A673 (cell line): ENCODE results near the gene KLK12. TPM values are rescaled to one million over a fixed set of nuclear protein-coding genes. Genes with fewer than 3 reads are reported as not detected.

Experiments
- BruUV-seq: library from RNA; stranded (reverse); fragments of 400-500 nt; replicated peaks from 2 replicates; lab custom pipeline; 2021; lab: Mats Ljungman, UMichigan
- CTCF ChIA-PET: fragments of 300-600 bp; sonication (Branson Sonifier 250); formaldehyde crosslinking; loops from one replicate; lab custom pipeline; 2022; ENCODE audit warnings: antibody characterized with exemption; lab: Charles Lee
- POLR2A ChIA-PET: fragments of 300-600 bp; sonication (Branson Sonifier 250); formaldehyde crosslinking; loops from one replicate; lab custom pipeline; 2022; ENCODE audit warnings: antibody characterized with exemption; ENCODE audit not compliant: low non-redundant PET; lab: Charles Lee
- DNase-seq: peaks from one replicate; pipeline ENCODE4 v3.0.0-alpha.2; 2015; ENCODE audit warnings: low spot score
- H3K27ac ChIP-seq: fragments of 200-600 bp; sonication (generic); 2 replicates; pipeline ENCODE4 v1.5.1; 2016; ENCODE audit warnings: mixed run types, low read depth, mild to moderate bottlenecking, mixed read lengths, antibody characterized with exemption, low read length; ENCODE audit not compliant: poor library complexity, severe bottlenecking
- H3K27me3 ChIP-seq: fragments of 200-600 bp; sonication (generic); replicated peaks from 2 replicates; pipeline ENCODE4 v1.6.1; 2017; ENCODE audit warnings: mixed run types, low read depth, mild to moderate bottlenecking, mixed read lengths, antibody characterized with exemption, low read length; ENCODE audit not compliant: insufficient read depth, poor library complexity
- H3K36me3 ChIP-seq: fragments of 200-600 bp; sonication (generic); 2 replicates; pipeline ENCODE4 v1.6.1; 2016; ENCODE audit warnings: mixed run types, mild to moderate bottlenecking, mixed read lengths, antibody characterized with exemption, low read length; ENCODE audit not compliant: insufficient read depth, poor library complexity, severe bottlenecking
- H3K4me1 ChIP-seq: fragments of 200-600 bp; sonication (generic); 2 replicates; pipeline ENCODE4 v1.6.1; 2017; ENCODE audit warnings: mixed run types, mild to moderate bottlenecking, mixed read lengths, antibody characterized with exemption, low read length; ENCODE audit not compliant: insufficient read depth, poor library complexity, severe bottlenecking
- H3K4me3 ChIP-seq: fragments of 200-600 bp; sonication (generic); 2 replicates; pipeline ENCODE4 v1.5.1; 2016; ENCODE audit warnings: low read depth, mixed run types, mild to moderate bottlenecking, mixed read lengths, low read length; ENCODE audit not compliant: poor library complexity, severe bottlenecking
- H3K9me3 ChIP-seq: fragments of 200-600 bp; sonication (generic); 2 replicates; pipeline ENCODE4 v1.6.1; 2016; ENCODE audit warnings: mixed run types, low read depth, mild to moderate bottlenecking, mixed read lengths, antibody characterized with exemption, low read length; ENCODE audit not compliant: poor library complexity, severe bottlenecking
- CTCF ChIP-seq: fragments of 300-800, 200-600 bp; sonication (generic); conservative IDR thresholded peaks from 2 replicates; pipeline ENCODE4 v1.5.1; 2017; ENCODE audit warnings: low read depth, mild to moderate bottlenecking, antibody characterized with exemption, low read length, moderate library complexity, mixed read lengths
- EZH2 ChIP-seq: fragments of 200-600 bp; sonication (generic); IDR thresholded peaks from 2 replicates; pipeline ENCODE4 v1.6.1; 2017; ENCODE audit warnings: borderline replicate concordance, low read depth, mild to moderate bottlenecking, mixed read lengths, antibody characterized with exemption, low read length; ENCODE audit not compliant: poor library complexity, severe bottlenecking
- intact Hi-C: fragments of 100-400 bp; cut with micrococcal nuclease; formaldehyde crosslinking; loops from one replicate; pipeline ENCODE4 v1.10.0; 2022; ENCODE audit not compliant: unreplicated experiment
- total RNA-seq: library from RNA; stranded (reverse); gene quantifications from 2 replicates; pipeline ENCODE4 v1.2.3, GENCODE V29; 2021

KLK12 gene
- total RNA-seq, 1 experiment from 2014 or later = not detected

- TF ChIP-seq EZH2 = no peak
- no peak for TF ChIP-seq CTCF
- no TSS peak for BruUV-seq
- no peaks in the 10 kb centered on the region for H3K36me3 ChIP-seq
- intact Hi-C loops = no loop called here
- peaks cover 19% of the 10 kb centered on the region for H3K27me3 ChIP-seq
- ChIA-PET CTCF (no interaction called here), POLR2A (no interaction called here)
- peaks cover 10% of the 10 kb centered on the region for H3K9me3 ChIP-seq
- no peaks in the 10 kb centered on the region for H3K4me1 ChIP-seq
- DNase-seq = no peak
- no peak overlapping the region for H3K27ac ChIP-seq
- no peak overlapping the region for H3K4me3 ChIP-seq
Observed at GRCh38 chr19:51070334-51071094, 35.7 kb upstream of the KLK12 start.

- CTCF ChIA-PET = no interaction called here
- Histone ChIP-seq H3K27ac (no peak overlapping the region), H3K36me3 (no peaks in the 10 kb centered on the region), H3K9me3 (no peaks in the 10 kb centered on the region), H3K4me1 (no peaks in the 10 kb centered on the region), H3K27me3 (peaks cover 42% of the 10 kb centered on the region), H3K4me3 (no peak overlapping the region)
- no peak for DNase-seq
- TF ChIP-seq CTCF = no peak
- TF ChIP-seq EZH2 = no peak
- no TSS peak for BruUV-seq
- intact Hi-C loops = no loop called here
- POLR2A ChIA-PET = no interaction called here
Observed at GRCh38 chr19:51066393-51067186, 31.8 kb upstream of the KLK12 start.

GRCh38 chr19:51065221-51065960 is 30.6 kb upstream of the KLK12 start:
- Histone ChIP-seq H3K4me3 (no peak overlapping the region), H3K27me3 (peaks cover 42% of the 10 kb centered on the region), H3K4me1 (no peaks in the 10 kb centered on the region), H3K36me3 (no peaks in the 10 kb centered on the region), H3K27ac (no peak overlapping the region), H3K9me3 (no peaks in the 10 kb centered on the region)
- ChIA-PET POLR2A (no interaction called here), CTCF (no interaction called here)
- no peak for DNase-seq
- BruUV-seq = no TSS peak
- TF ChIP-seq CTCF = no peak
- no peak for TF ChIP-seq EZH2
- intact Hi-C loops = no loop called here
